Keratinocyte (primary cell): ENCODE measurements around the gene FBXO27. TPM values are rescaled to one million over a fixed set of nuclear protein-coding genes. Genes with fewer than 3 reads are reported as not detected.

ENCODE experiments used
- DNase-seq: peaks from one replicate; pipeline ENCODE4 v3.0.0-alpha.2; 2011; ENCODE audit warnings: low read depth, missing footprints, low spot score
- FAIRE-seq: peaks from 2 replicates; lab custom pipeline; 2011; peaks lifted over from hg19 to GRCh38; lab: Jason Lieb, UNC
- H2AFZ ChIP-seq: 2 replicates; pipeline ENCODE4 v1.6.0; 2012; ENCODE audit warnings: low read length, control low read depth, inconsistent platforms; ENCODE audit not compliant: control insufficient read depth
- H3K27ac ChIP-seq: 2 replicates; pipeline ENCODE4 v1.5.1; 2011; ENCODE audit warnings: low read length; ENCODE audit not compliant: control insufficient read depth, insufficient read depth
- H3K27me3 ChIP-seq: 3 replicates; pipeline ENCODE4 v1.6.0; 2011; ENCODE audit warnings: low read length; ENCODE audit not compliant: control insufficient read depth, insufficient read depth; ENCODE audit errors: extremely low read depth
- H3K36me3 ChIP-seq, 2 experiments: 2 replicates in 1 of 2; 3 replicates in 1 of 2; pipeline ENCODE4 v1.5.1; 2011; ENCODE audit warnings: low read length in 2 of 2, mild to moderate bottlenecking in 1 of 2; ENCODE audit not compliant: control insufficient read depth in 2 of 2, insufficient read depth in 2 of 2; ENCODE audit errors: extremely low read depth in 1 of 2
- H3K4me1 ChIP-seq: 3 replicates; pipeline ENCODE4 v1.5.1; 2011; ENCODE audit warnings: low read length; ENCODE audit not compliant: control insufficient read depth, insufficient read depth; ENCODE audit errors: extremely low read depth
- H3K4me2 ChIP-seq: 3 replicates; pipeline ENCODE4 v1.6.0; 2011; ENCODE audit warnings: low read depth, low read length; ENCODE audit not compliant: control insufficient read depth, insufficient read depth; ENCODE audit errors: extremely low read depth
- H3K4me3 ChIP-seq, 3 experiments: fragments of 200-600 bp in 1 of 3; sonication (generic) in 1 of 3; 2 replicates in 2 of 3; 3 replicates in 1 of 3; pipeline ENCODE4 v1.5.1; 2011 to 2016; ENCODE audit warnings: low read length in 3 of 3, mild to moderate bottlenecking in 3 of 3, control low read depth in 2 of 3, inconsistent platforms in 1 of 3, low read depth in 1 of 3, mixed read lengths in 1 of 3, mixed run types in 1 of 3, moderate library complexity in 1 of 3; ENCODE audit not compliant: control insufficient read depth in 2 of 3, insufficient read depth in 2 of 3; ENCODE audit errors: extremely low read depth in 1 of 3
- H3K79me2 ChIP-seq: 2 replicates; pipeline ENCODE4 v1.6.0; 2012; ENCODE audit warnings: low read length; ENCODE audit not compliant: control insufficient read depth, insufficient read depth
- H3K9ac ChIP-seq: 3 replicates; pipeline ENCODE4 v1.6.0; 2011; ENCODE audit warnings: low read length; ENCODE audit not compliant: control insufficient read depth, insufficient read depth; ENCODE audit errors: extremely low read depth
- H3K9me1 ChIP-seq: 3 replicates; pipeline ENCODE4 v1.6.0; 2011; ENCODE audit warnings: low read length; ENCODE audit not compliant: control insufficient read depth, insufficient read depth; ENCODE audit errors: extremely low read depth
- H3K9me3 ChIP-seq: 2 replicates; pipeline ENCODE4 v1.5.1; 2012; ENCODE audit warnings: low read depth, low read length; ENCODE audit not compliant: control insufficient read depth
- H4K20me1 ChIP-seq: 3 replicates; pipeline ENCODE4 v1.6.0; 2011; ENCODE audit warnings: low read length; ENCODE audit not compliant: control insufficient read depth, insufficient read depth; ENCODE audit errors: extremely low read depth
- CTCF ChIP-seq, 3 experiments: IDR thresholded peaks in 1 of 3; conservative IDR thresholded peaks in 1 of 3; optimal IDR thresholded peaks in 1 of 3; 2 replicates in 2 of 3; 3 replicates in 1 of 3; pipeline versions ENCODE3 to v1.5.1; 2011; ENCODE audit warnings: low read length in 3 of 3, mild to moderate bottlenecking in 3 of 3, moderate library complexity in 2 of 3, control low read depth in 1 of 3, inconsistent platforms in 1 of 3; ENCODE audit not compliant: insufficient read depth in 2 of 3; ENCODE audit errors: extremely low read depth in 1 of 3
- EZH2 ChIP-seq: IDR thresholded peaks from one replicate; pipeline ENCODE4 v1.6.1; 2012; ENCODE audit warnings: inconsistent platforms, mild to moderate bottlenecking, low read length, moderate library complexity
- dilution Hi-C: fragments of 300-500 bp; cut with MboI; formaldehyde crosslinking; loops from one replicate; pipeline ENCODE4 v1.7.0; 2020; ENCODE audit warnings: low sequenced_read_pairs; ENCODE audit not compliant: extremely low pct_ligation_motif_present
- polyA plus RNA-seq, 5 experiments: library from polyadenylated mRNA; depleted of rRNA in 3 of 5; stranded (reverse) in 3 of 5; stranded (forward) in 1 of 5; unstranded in 1 of 5; fragments of >200 nt; gene quantifications; 1 replicate in 1 of 5; 2 replicates in 3 of 5; 3 replicates in 1 of 5; pipeline versions ENCODE4 v1.2.1 to v1.2.3, GENCODE V29; 2011 to 2012; ENCODE audit warnings: missing spikeins in 2 of 5, low read depth in 1 of 5, low replicate concordance in 1 of 5

Gene FBXO27
- polyA plus RNA-seq, 1 donor (not counting 4 experiments of a cell fraction or from before 2014, with no cell fraction given): 4.4 TPM

DNA sequence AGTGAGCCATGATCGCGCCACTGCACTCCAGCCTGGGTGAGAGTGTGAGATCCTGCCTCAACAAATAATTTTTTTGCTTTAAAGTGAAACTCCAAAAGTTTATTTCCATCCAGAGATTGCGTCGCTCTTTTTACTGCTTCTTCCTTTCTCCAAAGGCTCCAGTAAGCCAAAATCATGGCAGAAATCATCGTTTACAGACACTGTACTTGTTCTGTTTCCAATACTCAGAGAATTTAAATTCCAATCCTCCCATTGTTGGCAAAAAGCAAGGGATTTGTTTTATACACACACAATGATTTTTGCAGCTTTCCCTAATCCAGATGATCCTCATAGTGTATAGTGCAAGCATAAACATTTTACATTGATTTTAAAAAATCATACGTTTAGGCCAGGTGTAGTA lies 15.3 kb downstream of the FBXO27 start:
- H2AFZ ChIP-seq: no peak overlapping the region
- no peak overlapping the region for H3K4me2 ChIP-seq
- no peak for TF ChIP-seq EZH2
- TF ChIP-seq CTCF (optimal IDR thresholded peaks at IDR 0.05 in 1 of 3, IDR thresholded peaks at IDR 0.05 in 1 of 3, conservative IDR thresholded peaks at IDR 0.05 in 1 of 3; ENCODE audit: extremely low read depth in 1 of 3, insufficient read depth in 2 of 3, low read length in 3 of 3): no peak
- FAIRE-seq: no peak
- no peak overlapping the region for H3K4me3 ChIP-seq
- no peak for DNase-seq
- no peaks in the 10 kb centered on the region for H3K36me3 ChIP-seq
- no peaks in the 10 kb centered on the region for H4K20me1 ChIP-seq
- dilution Hi-C loops: no loop called here
- H3K9me1 ChIP-seq: no peaks in the 10 kb centered on the region
- H3K9ac ChIP-seq: no peak overlapping the region
- H3K79me2 ChIP-seq: no peaks in the 10 kb centered on the region
- H3K9me3 ChIP-seq: no peaks in the 10 kb centered on the region
- H3K27me3 ChIP-seq: no peaks in the 10 kb centered on the region
- no peak overlapping the region for H3K27ac ChIP-seq
- H3K4me1 ChIP-seq: no peaks in the 10 kb centered on the region

DNA sequence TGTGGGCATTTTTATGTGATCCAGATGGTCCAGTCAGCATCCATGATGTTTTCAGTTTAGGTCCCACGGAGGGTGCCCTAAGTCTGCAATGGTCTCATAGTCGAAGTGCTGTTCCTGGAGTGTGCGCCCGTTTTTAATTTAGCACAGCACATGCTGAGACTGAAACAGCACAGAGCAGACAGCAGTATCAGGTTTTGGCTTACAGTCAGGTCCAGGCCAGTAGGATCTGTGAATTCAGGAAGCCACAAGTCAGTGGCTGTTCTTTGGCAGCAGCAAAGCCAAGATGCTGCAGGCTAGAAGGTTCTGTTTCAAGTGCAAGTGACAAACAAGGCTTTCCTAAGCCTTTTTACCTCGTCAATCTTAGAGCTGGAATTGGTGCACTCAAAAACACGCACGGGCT lies 18.3 kb downstream of the FBXO27 start:
- Histone ChIP-seq H3K4me3 (no peak overlapping the region), H3K27ac (no peak overlapping the region), H3K27me3 (no peaks in the 10 kb centered on the region), H2AFZ (no peak overlapping the region), H3K9me3 (no peaks in the 10 kb centered on the region), H3K4me2 (no peak overlapping the region), H3K79me2 (no peaks in the 10 kb centered on the region), H3K9ac (no peak overlapping the region), H4K20me1 (no peaks in the 10 kb centered on the region), H3K36me3 (no peaks in the 10 kb centered on the region), H3K9me1 (no peaks in the 10 kb centered on the region), H3K4me1 (no peaks in the 10 kb centered on the region)
- DNase-seq (no peak), FAIRE-seq (no peak)
- dilution Hi-C loops: no loop called here
- TF ChIP-seq EZH2 (no peak), CTCF (optimal IDR thresholded peaks at IDR 0.05 in 1 of 3, IDR thresholded peaks at IDR 0.05 in 1 of 3, conservative IDR thresholded peaks at IDR 0.05 in 1 of 3; ENCODE audit: extremely low read depth in 1 of 3, insufficient read depth in 2 of 3, low read length in 3 of 3) (no peak)
